Epithelial cell of esophagus (primary cell): ENCODE data around the gene METTL16.
"Not testable (repeated sequence)": the region's sequence is repeated elsewhere in the genome, so short reads cannot be mapped to it uniquely, and the experiment has no call there.

ENCODE experiments used
- DNase-seq: peaks from one replicate; pipeline ENCODE4 v3.0.0; 2010; ENCODE audit warnings: low read depth
- H3K4me3 ChIP-seq: 2 replicates; pipeline ENCODE4 v1.5.1; 2011; ENCODE audit warnings: mild to moderate bottlenecking, low read length, control low read depth
- TF ChIP-seq, protein P1 (sequence below): IDR thresholded peaks from 2 replicates; pipeline ENCODE4 v1.5.1; 2011; ENCODE audit warnings: low read depth, mild to moderate bottlenecking, low read length, control low read depth, inconsistent platforms; ENCODE audit not compliant: insufficient read depth; ENCODE audit errors: missing control alignments

METTL16 gene

DNA sequence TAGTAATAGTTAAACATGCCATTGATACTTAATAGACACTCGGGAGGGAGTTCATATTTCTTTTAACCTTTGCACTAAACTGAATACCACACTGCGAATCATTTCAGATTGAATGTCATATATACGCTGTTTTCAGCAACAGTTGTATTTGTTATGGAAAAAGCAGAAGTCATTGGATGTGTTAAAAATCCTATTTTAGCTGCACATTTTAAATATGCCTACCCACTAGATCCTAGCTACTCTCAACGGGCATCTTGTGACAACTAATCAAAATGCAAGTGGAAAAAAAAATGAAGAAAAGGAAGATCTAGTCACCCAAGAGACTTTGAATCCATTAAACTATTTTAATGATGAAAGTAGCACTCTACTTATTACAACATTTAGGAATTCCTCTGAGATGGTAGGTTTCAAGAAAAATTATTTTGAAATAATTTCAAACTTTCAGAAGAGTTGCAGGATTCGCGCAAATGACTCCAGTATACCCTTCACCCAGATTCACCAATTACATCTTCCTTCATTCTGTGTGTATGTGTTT is 59.4 kb downstream of the METTL16 start:
- TF ChIP-seq, protein P1, sequence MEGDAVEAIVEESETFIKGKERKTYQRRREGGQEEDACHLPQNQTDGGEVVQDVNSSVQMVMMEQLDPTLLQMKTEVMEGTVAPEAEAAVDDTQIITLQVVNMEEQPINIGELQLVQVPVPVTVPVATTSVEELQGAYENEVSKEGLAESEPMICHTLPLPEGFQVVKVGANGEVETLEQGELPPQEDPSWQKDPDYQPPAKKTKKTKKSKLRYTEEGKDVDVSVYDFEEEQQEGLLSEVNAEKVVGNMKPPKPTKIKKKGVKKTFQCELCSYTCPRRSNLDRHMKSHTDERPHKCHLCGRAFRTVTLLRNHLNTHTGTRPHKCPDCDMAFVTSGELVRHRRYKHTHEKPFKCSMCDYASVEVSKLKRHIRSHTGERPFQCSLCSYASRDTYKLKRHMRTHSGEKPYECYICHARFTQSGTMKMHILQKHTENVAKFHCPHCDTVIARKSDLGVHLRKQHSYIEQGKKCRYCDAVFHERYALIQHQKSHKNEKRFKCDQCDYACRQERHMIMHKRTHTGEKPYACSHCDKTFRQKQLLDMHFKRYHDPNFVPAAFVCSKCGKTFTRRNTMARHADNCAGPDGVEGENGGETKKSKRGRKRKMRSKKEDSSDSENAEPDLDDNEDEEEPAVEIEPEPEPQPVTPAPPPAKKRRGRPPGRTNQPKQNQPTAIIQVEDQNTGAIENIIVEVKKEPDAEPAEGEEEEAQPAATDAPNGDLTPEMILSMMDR: no peak
- DNase-seq: no peak
- no peak overlapping the region for H3K4me3 ChIP-seq

DNA sequence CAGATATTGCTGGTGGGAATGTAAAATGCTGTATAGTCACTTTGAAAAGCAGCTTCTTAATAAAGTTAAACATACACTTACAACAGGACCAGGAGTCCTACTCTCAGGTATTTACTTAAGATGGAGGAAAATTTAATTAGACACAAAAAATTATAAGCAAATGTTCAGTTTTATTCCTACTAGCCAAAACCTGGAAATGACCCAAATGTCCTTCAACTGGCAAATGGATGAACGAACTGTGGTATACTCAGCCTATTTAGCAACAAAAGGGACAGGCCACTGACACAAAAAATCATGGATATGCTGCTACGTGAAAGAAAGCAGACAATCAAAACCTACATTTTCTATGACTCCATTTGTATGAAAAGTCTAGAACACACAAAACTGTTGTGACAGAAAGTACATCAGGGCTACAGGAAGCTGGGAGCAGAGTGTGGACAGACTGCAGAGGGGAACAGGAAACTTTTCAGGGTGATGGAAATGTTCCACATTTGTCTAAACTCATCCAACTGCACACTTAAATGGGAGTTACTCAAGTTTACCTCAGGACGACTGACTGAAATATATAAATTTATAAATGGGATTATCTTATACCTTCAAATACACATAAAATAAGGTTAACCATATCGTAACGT is 61.6 kb downstream of the METTL16 start:
- no peak overlapping the region for H3K4me3 ChIP-seq
- TF ChIP-seq, protein P1: no peak
- no peak for DNase-seq

GRCh38 chr17:2449486-2449885 is 62.2 kb downstream of the METTL16 start:
- TF ChIP-seq, protein P1: no peak
- no peak overlapping the region for H3K4me3 ChIP-seq
- no peak for DNase-seq

DNA sequence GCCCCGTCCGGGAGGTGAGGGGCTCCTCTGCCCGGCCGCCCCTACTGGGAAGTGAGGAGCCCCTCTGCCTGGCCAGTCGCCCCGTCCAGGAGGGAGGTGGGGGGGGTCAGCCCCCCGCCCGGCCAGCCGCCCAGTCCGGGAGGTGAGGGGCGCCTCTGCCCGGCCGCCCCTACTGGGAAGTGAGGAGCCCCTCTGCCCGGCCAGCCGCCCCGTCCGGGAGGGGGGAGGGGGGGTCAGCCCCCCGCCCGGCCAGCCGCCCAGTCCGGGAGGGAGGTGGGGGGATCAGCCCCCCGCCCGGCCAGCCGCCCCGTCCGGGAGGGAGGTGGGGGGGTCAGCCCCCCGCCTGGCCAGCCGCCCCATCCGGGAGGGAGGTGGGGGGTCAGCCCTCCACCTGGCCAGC is 64.2 kb downstream of the METTL16 start:
- not testable (repeated sequence) for DNase-seq, H3K4me3 ChIP-seq

DNA sequence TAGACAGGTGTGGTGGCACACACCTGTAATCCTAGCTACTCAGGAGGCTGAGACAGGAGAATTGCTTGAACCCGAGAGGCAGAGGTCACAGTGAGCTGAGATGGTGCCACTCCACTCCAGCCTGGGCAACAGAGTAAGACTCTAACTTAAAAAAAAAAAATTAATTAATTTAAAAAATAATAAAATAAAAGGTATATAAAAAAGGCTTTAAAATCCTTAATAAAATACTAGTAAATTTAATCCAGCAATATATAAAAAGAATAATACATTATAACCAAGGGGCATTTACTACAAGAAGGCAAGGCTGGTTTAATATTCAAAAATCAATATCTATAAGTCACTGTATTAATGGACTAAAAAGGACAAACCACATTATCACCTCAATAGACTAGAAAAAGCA is 66.0 kb downstream of the METTL16 start:
- TF ChIP-seq, protein P1: no peak
- H3K4me3 ChIP-seq: no peak overlapping the region
- no peak for DNase-seq

DNA sequence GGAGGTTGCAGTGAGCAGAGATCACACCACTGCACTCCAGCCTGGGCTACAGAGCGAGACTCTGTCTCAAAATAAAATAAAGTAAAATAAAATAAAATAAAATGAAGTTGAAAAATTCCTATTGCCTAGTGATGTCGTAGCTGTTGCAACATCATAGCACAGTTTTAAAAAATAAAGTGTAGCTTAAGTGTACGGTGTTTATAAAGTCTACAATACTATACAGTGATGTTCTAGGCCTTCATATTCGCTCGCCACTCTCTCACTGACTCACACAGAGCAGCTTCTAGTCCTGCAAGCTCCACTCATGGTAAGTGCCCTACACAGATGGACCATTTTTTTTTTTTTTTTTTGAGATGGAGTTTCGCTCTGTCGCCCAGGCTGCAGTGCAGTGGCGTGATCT is 67.3 kb downstream of the METTL16 start:
- DNase-seq: no peak
- TF ChIP-seq, protein P1: no peak

DNA sequence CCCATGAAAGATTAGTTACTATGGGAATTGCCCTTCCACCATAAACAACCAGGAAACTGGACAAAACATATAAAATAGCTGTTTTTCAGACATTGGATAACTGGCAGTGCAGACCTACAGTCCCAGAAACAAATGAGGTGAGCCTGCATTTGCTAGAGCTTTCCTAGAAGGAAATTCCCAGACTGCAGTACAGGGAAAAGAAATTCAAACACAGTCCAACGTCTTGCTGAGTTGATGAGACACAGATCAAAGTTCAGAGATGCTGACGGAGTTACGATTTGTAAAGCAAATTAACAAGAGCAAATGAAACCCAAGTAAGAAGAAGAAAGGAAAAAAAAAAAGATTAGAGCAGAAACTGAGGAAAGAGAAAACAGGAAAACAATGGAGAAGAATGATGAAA is 69.5 kb downstream of the METTL16 start:
- no peak overlapping the region for H3K4me3 ChIP-seq
- no peak for DNase-seq
- TF ChIP-seq, protein P1: no peak

More for the DNA sequence above, 67.3 kb downstream of the METTL16 start:
- no peak overlapping the region for H3K4me3 ChIP-seq
